NCI-H2171 (cell line): ENCODE measurements around the gene DDX11.
"Not testable (repeated sequence)": the region's sequence is repeated elsewhere in the genome, so short reads cannot be mapped to it uniquely, and the experiment has no call there.

ENCODE experiments used
- DNase-seq: peaks from one replicate; lab custom pipeline; 2025; lab: John Stamatoyannopoulos, UW

The DDX11 gene

DNA sequence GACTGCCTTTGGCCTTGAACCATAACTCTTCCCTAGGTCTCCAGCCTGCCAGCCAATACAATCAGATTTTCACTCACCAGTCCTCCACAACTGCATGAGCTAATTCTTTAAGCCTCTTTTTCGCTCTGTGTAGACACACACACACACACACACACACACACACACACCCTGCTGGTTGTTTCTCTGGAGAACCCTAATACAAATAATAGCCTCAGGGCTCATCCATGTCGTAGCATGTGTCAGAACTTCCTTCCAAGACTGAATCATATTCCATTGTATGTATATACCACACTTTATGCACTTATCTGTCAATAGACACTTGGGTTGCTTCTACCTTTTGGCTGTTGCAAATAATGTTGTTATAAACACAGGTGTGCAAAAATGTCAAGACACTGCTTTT lies 6.0 kb upstream of the DDX11 start:
- DNase-seq: not testable (repeated sequence)

DNA sequence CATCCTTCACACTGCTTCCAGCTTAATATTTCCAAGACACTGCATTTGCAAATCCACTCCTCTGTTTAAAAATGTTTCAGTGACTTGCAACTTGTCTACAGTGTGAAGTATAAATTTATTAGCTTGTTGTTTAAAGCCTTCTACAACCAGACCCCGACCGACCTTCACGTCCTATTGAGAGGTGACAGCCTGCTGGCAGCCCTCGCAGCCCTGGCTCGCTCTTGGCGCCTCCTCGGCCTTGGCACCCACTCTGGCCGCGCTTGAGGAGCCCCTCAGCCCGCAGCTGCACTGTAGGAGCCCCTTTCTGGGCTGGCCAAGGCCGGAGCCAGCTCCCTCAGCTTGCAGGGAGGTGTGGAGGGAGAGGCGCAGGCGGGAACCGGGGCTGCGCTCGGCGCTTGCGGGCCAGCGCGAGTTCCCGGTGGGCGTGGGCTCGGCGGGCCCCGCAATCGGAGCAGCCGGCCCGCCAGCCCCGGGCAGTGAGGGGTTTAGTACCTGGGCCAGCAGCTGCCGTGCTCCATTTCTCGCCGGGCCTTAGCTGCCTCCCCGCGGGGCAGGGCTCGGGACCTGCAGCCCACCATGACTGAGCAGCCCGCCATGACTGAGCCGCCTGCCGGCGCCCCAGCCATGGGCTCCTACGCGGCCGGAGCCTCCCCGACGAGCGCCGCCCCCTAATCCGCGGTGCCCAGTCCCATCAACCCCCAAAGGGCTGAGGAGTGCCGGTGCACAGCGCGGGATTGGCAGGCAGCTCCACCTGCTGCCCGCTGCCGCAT lies 2.5 kb upstream of the DDX11 start:
- DNase-seq: not testable (repeated sequence)

DNA sequence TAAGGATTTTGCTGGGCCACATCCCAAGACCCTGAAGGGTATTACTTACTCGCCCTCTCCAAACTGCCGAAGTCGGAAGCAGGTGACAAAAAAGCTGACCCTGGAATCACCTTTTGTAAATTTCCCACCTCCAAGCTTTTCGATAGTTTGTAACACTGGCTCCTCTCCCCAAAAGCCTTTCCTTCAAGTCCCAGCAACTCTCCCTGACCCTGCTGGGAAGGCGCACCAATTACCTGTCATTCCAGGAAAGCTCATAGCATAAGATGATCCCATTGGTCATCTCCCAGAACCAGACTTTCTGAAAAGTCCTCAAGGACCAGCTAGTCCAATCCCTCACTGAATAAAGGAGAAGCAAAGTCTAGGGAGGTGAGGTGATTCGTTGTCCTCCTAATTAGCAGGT lies 698 bp upstream of the DDX11 start:
- not testable (repeated sequence) for DNase-seq

- not testable (repeated sequence) for DNase-seq
Observed at GRCh38 chr12:31074333-31074874, 744 bp downstream of the DDX11 start.

DNA sequence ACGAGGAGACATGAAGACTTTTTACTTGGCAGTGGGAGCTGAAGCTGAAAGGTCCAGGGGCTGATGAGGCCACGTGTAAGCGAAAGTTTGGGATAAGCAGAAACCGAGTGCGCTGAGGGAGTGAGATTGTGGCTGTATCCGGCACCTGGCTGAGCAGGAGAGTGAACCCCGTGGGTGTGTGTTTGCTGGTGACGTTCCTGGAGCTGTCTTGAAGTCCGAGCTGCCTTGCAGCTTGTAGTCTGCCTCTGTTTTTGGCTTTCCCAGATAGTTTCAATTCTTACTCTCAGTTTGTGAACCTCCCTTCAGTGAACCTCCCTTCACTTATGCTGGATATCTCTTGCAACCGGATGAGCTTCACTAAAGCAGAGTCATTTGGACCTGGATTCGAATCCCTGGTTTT lies 2.5 kb downstream of the DDX11 start:
- DNase-seq: not testable (repeated sequence)

GRCh38 chr12:31077095-31077494 lies 3.4 kb downstream of the DDX11 start:
- DNase-seq: not testable (repeated sequence)

DNA sequence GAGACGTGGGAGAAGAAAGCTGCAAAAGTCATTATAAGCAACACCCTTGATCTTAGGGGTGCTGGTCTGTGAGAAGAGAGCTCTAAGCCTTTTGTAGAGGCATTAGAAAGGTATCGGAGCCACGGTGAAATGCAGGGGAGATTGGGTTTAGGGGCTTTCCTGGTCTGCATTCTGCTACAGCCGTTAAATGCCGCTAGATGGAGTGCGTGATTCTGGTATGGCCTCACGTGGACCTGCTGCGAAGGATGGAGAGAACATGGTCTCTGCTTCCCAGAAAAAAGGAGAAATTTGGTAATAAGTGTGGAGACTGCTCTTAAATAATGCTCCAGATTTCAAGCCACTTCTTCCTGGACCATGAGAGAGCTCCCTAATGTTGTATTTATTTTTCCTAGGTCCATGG lies 4.3 kb downstream of the DDX11 start:
- DNase-seq: not testable (repeated sequence)

DNA sequence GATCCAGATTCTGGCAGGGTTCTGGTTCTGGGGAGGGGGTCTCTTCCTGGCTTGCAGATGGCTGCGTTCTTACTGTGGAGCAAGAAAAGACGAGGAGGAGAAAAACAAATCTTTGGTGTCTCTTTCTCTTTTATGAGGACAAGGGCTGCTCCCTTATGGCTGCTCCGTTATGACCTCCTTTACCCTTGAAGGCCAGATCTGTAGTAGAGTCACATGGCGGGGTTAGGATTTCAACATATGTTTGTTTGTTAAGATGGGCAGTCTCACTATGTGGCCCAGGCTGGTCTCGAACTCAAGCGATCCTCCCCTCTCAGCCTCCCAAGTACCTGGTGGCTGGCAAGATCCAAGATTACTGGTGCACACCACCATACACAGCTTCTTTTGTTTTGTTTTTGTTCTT lies 5.8 kb downstream of the DDX11 start:
- not testable (repeated sequence) for DNase-seq

- peak; percentile 14 for DNase-seq
Observed at GRCh38 chr12:31080221-31080620, 6.6 kb downstream of the DDX11 start.

GRCh38 chr12:31081274-31081673 lies 7.6 kb downstream of the DDX11 start:
- not testable (repeated sequence) for DNase-seq

DNA sequence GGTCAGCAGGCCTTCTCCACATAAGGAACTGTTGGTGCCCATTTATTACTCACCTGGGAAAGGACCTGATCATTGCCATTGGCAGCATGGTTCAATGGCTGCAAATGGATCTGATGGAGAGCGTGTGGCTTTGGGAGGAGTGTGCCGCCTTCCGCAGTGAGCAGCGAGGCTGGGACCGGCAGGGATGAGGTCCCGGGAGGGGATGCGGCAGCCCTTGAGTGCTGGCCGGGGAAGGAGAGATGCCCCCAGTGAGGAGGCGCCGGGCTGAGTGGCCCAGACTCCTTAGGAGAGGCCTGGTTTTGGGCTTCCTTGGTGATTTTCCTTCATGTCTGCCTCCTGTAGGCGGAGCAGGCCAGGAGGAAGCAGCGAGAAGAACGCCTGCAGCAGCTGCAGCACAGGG lies 10.6 kb downstream of the DDX11 start:
- not testable (repeated sequence) for DNase-seq

DNA sequence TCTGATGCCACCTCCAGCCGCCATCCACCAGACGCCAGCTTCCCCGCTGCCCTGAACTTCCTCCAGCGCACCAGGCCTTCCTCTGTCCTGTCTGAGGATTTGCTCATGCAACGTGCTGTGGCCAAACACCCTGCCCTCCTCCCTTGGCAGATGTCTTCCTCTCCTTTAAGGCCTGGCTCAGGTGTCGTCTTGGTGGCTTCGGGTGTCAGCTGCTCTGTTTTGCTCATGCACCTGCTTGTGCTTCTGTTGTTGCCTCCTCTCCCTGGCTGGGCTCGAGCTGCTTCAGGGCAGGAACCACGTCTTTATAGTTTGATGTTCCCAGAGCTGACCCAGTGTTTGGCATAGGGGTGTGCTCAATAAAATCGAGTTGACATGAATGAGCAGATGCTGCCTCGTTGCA lies 12.4 kb downstream of the DDX11 start:
- not testable (repeated sequence) for DNase-seq

GRCh38 chr12:31087486-31087885 lies 13.8 kb downstream of the DDX11 start:
- not testable (repeated sequence) for DNase-seq

DNA sequence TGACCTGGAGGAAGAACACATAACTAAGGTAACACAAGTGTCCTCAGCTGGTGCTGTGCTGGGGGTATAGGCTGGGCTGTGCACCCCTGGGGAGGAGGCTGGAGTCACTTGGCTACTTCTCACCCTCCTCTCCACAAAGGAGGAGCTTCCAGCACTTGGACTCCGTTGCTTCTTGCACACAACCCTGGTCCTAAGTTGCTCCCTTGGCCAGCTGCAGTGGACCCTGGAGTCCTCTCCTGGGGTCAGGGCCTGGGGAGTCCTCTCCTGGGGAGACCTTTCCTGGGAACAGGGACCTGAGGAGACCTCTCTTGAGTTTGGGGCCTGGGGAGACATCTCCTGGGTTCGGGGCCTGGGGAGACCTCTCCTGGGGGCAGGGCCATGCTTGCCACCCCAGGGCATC lies 14.3 kb downstream of the DDX11 start:
- DNase-seq: not testable (repeated sequence)

DNA sequence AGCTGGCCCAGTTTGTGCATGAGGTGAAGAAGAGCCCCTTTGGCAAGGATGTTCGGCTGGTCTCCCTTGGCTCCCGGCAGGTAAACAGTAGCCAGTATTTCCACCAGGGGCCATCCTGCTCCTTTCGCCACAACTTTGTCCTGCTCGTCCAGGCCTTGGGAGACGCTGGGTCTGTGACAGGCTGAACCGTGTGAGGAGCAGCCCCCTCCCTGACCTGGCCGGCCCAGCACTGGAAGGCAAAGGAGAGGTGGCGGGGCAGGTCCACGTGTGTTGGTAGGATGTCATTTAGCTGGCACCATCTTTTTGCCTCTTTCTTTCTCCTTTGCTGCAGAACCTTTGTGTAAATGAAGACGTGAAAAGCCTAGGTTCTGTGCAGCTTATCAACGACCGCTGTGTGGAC lies 15.4 kb downstream of the DDX11 start:
- no peak for DNase-seq

- not testable (repeated sequence) for DNase-seq
Observed at GRCh38 chr12:31091629-31092028, 18.0 kb downstream of the DDX11 start.

- not testable (repeated sequence) for DNase-seq
Observed at GRCh38 chr12:31092718-31093117, 19.1 kb downstream of the DDX11 start.

GRCh38 chr12:31095080-31095860 lies 21.6 kb downstream of the DDX11 start:
- not testable (repeated sequence) for DNase-seq

GRCh38 chr12:31096251-31097065 lies 22.8 kb downstream of the DDX11 start:
- not testable (repeated sequence) for DNase-seq

GRCh38 chr12:31097819-31098218 lies 24.2 kb downstream of the DDX11 start:
- not testable (repeated sequence) for DNase-seq

DNA sequence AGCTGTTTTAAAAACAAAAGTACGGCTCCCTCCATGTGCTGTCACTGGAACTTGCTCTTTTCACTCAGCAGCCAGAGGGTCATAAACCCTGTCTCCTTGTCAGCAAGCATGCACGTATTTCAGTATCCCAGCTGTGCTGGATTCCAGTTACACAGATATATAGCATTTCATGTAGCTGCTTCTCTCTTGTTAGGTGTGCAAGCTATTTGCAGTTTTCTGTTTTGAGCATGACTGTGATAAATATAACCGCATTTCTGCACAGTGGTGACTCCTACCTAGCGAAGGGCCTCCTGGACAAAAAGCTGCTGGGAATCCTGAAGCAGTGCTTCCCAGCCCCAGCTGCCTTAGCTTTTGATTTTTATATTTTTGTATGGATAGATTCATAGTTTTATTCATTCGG lies 24.7 kb downstream of the DDX11 start:
- DNase-seq: not testable (repeated sequence)

DNA sequence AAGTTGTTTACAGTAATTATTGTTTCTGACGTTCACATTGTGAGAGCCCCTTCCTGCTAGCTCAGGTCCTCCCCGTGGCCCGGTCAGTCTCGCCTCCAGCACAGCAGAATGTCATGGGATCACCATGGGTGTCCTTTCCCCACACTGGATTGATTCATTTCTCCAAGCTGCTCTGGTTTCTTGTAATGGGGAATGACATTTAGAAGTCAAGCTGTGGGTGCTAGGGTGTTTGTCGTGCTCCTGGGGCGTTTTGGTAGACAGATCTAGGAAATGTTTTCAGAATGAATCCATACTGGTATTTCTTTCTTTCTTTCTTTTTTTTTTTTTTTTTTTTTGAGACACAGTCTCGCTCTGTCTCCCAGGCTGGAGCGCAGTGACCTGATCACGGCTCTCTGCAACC lies 25.1 kb downstream of the DDX11 start:
- not testable (repeated sequence) for DNase-seq
